GM21786 (cell line): ENCODE measurements around the gene SAMM50.

Experiments
- ATAC-seq: cut with Tn5 transposase; IDR thresholded peaks from one replicate; pipeline ENCODE4 v1.9.1; 2021; ENCODE audit not compliant: unreplicated experiment

SAMM50 gene

GRCh38 chr22:43955040-43955882 lies at the start of gene SAMM50:
Gene SAMM50, plus strand, starts transcription at chr22:43955442. Its CDS starts 136 bp downstream, at chr22:43955578.
- peak; percentile 90 for ATAC-seq

GRCh38 chr22:43905681-43906080 lies 49.6 kb upstream of the SAMM50 start:
- no peak for ATAC-seq

GRCh38 chr22:43909708-43910107 lies 45.5 kb upstream of the SAMM50 start:
- no peak for ATAC-seq

- ATAC-seq: no peak
Measured at GRCh38 chr22:43910178-43910695, 45.0 kb upstream of the SAMM50 start.

- no peak for ATAC-seq
Measured at GRCh38 chr22:43911351-43911750, 43.9 kb upstream of the SAMM50 start.

- no peak for ATAC-seq
Measured at GRCh38 chr22:43917521-43917920, 37.7 kb upstream of the SAMM50 start.

GRCh38 chr22:43919106-43919973 lies 35.9 kb upstream of the SAMM50 start:
- no peak for ATAC-seq

- no peak for ATAC-seq
Measured at GRCh38 chr22:43921370-43921769, 33.9 kb upstream of the SAMM50 start.

GRCh38 chr22:43922123-43922522 lies 33.1 kb upstream of the SAMM50 start:
- ATAC-seq: no peak

- ATAC-seq: no peak
Measured at GRCh38 chr22:43923191-43923590, 32.1 kb upstream of the SAMM50 start.

- ATAC-seq: no peak
Measured at GRCh38 chr22:43923631-43924464, 31.4 kb upstream of the SAMM50 start, which contains the start of gene PNPLA3. Gene PNPLA3, plus strand, starts transcription at chr22:43923805. Its CDS starts 107 bp downstream, at chr22:43923912.

- no peak for ATAC-seq
Measured at GRCh38 chr22:43924877-43925276, 30.4 kb upstream of the SAMM50 start.

GRCh38 chr22:43925433-43926348 lies 29.6 kb upstream of the SAMM50 start:
- ATAC-seq: no peak

GRCh38 chr22:43926349-43926710 lies 28.9 kb upstream of the SAMM50 start:
- ATAC-seq: no peak

- no peak for ATAC-seq
Measured at GRCh38 chr22:43928468-43928867, 26.8 kb upstream of the SAMM50 start.

- ATAC-seq: no peak
Measured at GRCh38 chr22:43928908-43929307, 26.3 kb upstream of the SAMM50 start.

- no peak for ATAC-seq
Measured at GRCh38 chr22:43931771-43932170, 23.5 kb upstream of the SAMM50 start.

GRCh38 chr22:43941449-43941848 lies 13.8 kb upstream of the SAMM50 start:
- no peak for ATAC-seq

GRCh38 chr22:43944670-43945430 lies 10.4 kb upstream of the SAMM50 start:
- no peak for ATAC-seq
